Head of caudate nucleus (tissue), 42 donors: Measurements from ENCODE around the gene UNC5C.

Experiments used
- DNase-seq, 42 donors: peaks; one replicate each; pipeline versions ENCODE4 v3.0.0 to v3.0.0-alpha.2; 2020 to 2021; ENCODE audit warnings: mixed read lengths in 7 of 42
- intact Hi-C: fragments of 100-400 bp; cut with DNase I; formaldehyde crosslinking; loops from one replicate; pipeline ENCODE4 v1.15.0; 2022

UNC5C gene

GRCh38 chr4:95217197-95217596 is 331.6 kb downstream of the UNC5C start:
- no peak for DNase-seq
- intact Hi-C loops = no loop called here

- intact Hi-C loops = no loop called here
- no peak for DNase-seq
Observed at GRCh38 chr4:95216636-95217035, 332.1 kb downstream of the UNC5C start.

DNA sequence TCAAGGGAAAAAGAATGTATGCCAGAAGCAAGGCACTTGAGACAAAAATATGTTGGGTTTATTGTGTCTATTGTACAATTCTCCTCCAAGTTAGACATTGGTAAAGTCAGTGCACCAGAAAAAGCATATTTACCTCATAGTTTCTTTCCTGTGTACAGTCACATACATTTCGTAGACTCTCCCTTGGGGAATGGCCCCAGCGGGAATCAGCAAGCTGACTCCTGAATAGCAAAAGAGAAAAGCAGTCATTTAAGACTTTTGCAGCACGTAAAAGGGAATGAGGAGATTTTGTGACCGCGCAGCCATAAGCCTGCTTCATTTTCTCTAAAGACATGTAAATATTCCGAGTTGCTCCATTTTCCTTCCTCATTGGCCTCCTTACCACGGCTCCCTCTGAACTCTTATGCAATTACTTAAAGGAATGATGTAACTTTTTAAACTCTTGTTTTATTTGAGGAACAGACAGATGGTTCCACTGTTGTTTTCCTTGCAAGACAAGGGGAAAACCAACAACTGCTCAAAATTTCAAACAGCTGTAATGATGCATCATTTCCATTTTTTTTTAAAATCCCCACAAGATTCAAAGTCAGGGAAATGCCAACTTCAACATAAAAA is 332.7 kb downstream of the UNC5C start:
- DNase-seq = no peak
- intact Hi-C loops = no loop called here

GRCh38 chr4:95215043-95215442 is 333.7 kb downstream of the UNC5C start:
- no peak for DNase-seq
- intact Hi-C loops = no loop called here

DNA sequence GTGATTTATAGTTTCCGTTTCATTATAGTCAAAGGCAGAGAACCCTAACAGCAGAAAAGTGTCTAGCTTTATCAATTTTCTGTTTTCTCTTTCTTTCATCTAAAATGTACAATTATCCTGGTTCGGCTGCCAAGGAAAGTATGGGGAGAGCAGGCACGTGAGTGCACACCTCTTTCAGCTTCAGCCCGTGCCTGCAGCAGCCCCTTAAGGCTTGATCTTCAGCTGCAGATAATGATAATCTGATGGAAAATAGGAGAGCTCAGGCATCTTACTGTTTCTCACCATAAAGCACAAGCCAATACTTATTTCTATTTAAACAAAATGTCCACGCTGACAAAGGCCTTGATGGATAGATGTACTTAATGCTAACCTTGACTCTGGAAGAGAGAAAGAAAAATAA is 334.4 kb downstream of the UNC5C start:
- DNase-seq = no peak
- intact Hi-C loops = no loop called here

DNA sequence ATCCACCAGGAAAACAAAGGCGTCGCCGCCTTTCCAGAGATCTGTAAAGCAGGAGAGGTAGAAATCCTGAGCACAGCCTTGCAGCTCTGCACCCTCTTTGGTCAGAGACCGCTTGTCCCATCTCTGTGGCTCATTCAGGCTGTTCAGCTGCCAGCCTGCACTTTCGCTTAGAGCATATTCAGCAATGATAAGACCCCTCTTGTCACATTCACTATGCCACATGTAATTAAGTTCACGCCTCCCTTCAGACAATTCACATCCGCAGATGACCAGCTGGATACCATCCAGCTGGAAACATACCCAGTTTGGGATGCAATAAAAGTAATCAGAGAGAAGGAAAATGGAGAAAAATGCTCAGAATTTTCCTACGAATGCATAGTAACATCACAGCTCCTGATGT is 335.4 kb downstream of the UNC5C start:
- peak in 25 of 42 donors; percentile 22 to 69 (median 49) for DNase-seq
- intact Hi-C loops = no loop called here

GRCh38 chr4:95212692-95213091 is 336.1 kb downstream of the UNC5C start:
- no peak for DNase-seq
- intact Hi-C loops = no loop called here

- intact Hi-C loops = no loop called here
- DNase-seq = no peak
Observed at GRCh38 chr4:95209927-95210326, 338.8 kb downstream of the UNC5C start.

DNA sequence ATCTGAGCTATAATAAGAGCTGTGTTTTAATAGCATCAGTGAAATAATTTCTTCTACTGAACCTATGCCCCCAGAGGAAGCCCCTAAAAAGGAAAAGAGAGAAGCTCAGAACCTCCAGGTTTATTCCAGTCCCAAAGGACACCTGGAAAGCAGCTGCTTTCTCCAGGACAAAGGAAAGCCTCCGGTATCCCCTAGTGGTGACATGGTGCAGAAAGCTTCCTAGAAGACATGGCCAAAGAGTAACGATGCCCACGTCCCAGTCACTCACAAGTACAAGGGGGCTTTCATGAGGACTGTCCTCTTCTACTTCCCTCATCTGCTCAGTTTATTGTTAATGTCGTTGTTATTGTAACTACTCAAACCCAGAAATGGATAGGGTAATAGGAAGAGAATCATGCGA is 343.9 kb downstream of the UNC5C start:
- intact Hi-C loops = no loop called here
- DNase-seq = peak in 6 of 42 donors; percentile 27 to 67 (median 48)

DNA sequence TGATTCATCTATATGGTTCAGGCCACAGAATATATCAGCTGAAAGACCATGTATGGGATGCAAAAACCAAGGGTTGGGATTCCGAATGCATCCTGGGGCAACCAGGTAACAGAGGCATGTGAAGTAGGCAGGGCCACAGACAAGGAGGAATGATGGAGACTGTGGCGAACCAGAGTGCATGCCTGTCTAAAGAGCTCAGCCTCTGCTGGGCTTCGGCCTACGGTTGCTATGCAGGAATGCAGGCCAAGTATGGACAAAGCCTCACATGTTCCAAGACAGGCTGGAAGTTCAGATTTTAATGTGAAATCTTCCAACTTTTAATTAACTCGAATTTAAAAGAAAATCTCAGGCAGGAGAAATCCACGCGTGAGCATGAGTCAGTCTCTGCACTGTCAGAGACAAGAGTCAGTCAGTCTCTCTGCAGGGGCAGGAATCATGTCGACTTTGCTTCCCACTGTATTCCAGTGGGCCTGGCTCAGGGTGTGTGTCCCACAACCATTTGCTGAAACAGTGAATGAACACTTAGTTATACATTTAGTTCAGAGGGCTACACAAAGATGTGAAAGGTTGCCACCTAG is 344.4 kb downstream of the UNC5C start:
- intact Hi-C loops = no loop called here
- DNase-seq = peak in 22 of 42 donors; percentile 17 to 69 (median 45)

- intact Hi-C loops = no loop called here
- DNase-seq = no peak
Observed at GRCh38 chr4:95198961-95199360, 349.8 kb downstream of the UNC5C start.

GRCh38 chr4:95197353-95197752 is 351.4 kb downstream of the UNC5C start:
- intact Hi-C loops = no loop called here
- DNase-seq = no peak

DNA sequence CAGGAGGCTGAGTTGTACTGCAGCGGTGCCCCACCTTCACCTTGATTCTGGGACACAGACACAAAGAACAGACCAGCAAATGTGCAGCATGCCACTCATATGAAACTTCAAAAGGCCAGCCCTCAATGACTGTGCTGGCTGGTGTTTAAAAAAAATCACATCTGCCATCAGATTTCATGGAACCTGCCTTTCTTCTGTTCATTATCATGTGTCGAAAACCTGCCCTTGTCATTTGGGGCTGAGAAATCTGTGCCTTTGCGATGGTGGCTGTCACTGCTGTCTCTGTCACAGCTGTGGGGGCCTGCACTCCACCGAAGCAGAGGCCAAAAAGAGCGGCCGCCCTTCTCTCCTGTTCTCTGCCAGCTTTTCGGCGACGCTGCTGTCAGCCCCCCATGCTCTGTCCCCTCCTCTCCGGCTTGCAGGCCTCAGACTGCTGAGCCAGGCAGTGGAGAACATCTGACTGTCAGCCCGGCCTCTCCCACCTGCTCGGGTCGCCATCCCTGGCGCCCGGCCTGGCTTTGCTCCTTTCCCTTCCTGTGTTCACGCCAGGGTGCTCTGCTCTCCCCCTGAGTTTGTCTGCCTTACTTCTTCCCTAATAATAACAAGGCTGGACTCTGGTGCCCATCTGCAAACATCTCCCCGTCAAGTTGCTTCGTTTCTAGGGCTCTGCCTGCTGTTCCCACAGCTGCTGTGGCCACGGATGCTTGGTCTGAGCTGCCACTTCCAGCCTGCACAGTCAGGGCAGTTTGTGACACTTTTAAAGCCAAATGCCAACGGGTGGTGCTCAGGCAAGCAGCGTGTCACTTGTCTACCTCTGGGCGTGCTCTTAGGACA is 355.2 kb downstream of the UNC5C start:
- intact Hi-C loops = no loop called here
- DNase-seq = peak in 36 of 42 donors; percentile 8 to 76 (median 48)

DNA sequence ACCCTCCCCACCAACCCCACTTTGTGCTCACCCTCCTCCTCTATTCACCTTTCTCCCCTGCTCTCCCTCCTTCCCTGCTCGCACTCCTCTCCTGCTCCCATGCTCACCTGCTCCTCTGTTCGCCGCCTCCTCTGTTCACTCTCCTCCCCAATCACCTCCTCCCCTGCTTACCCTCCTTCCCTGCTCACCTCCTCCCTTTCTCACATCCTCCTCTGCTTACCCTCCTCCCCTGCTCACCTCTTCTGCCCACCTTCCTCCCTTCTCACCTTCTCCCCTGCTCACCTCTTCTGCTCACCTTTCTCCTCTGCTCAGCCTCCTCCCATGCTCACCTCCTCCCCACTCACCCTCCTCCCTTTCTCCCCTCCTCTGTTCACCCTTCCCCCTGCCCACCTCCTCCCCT is 357.2 kb downstream of the UNC5C start:
- DNase-seq = no peak
- intact Hi-C loops = no loop called here

DNA sequence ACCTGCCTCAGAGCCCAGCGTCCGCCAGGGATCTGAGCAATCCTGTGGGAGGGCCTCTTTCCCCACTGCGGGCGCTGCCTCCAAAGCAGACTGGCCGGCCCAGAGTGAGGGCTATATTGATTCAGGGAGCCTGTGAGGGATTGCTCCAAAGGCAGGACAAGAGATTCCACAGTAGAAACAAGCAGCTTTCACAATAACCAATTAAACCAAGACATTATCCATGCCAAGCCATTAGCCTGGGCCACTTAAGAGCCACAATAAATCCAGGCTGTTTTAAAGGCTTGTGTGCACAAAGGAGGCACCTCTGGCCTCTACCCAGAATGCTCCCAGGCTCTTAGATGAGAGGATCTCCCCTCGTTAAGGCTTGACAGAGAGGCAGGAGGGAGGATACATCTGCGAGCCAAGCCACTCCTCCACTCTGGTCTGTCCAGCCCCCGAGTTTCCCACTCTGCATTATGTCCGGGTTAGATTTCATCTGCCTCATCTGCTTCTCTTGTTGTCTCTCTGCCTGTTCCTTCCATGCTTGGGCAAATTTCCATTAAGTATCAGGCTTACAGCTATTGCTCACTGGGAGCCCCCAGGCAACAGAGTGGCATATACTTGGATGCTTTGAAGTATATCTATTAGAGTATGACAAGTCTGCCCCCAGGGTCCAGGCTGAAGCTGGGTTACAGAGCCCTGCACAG is 357.9 kb downstream of the UNC5C start:
- intact Hi-C loops = no loop called here
- DNase-seq = peak in 30 of 42 donors; percentile 14 to 79 (median 48)

DNA sequence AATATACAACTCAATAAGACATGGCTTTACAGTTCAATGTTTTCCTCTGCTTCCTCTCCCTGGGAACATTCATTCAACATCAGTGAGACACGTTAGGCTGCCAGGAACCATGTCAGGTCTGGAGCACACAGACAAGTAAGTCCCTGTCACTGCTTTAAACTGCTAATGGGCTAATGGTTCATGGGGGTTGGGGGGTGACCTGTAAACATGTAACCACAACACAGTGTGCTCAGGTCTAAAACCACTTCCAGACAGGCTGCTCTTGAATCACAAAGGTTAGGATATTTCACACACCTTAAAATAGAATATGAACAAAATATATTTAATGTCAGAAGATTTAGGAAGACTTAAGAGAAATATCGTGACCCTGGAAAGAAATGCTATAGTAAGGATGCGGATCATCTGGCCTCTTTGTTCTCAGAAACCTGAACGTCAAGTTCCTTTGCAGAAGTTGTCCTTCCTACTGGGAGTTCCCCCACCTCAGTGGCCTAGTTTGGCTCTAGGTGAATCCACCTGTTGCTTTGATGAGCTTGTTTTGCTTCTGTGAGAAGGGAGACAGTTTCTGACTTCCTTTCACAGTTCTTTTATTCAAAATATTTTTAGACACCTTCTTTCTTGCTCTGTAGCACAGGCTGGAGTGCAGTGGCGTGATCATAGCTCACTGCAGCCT is 359.9 kb downstream of the UNC5C start:
- no peak for DNase-seq
- intact Hi-C loops = no loop called here

DNA sequence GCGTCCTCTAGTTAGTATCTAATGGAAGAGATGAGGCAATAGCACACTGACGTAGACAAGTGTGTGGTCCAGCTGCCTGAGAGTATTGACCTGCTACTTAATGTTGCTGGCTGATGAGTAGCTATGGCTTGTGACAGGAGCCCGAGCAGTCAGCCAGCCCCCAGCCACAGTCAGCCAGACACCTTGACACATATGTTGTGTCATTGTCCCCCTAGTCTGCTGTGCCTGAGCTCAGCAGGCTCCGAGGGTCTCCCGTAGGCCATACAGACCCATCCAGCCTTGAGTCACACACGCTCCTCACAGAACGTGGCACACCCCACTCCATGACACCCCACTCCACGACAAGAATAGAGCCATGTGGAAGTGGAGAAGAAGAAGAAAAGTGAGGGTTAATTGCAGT is 362.1 kb downstream of the UNC5C start:
- DNase-seq = no peak
- intact Hi-C loops = no loop called here

- no peak for DNase-seq
- intact Hi-C loops = no loop called here
Observed at GRCh38 chr4:95183656-95184408, 364.9 kb downstream of the UNC5C start.

DNA sequence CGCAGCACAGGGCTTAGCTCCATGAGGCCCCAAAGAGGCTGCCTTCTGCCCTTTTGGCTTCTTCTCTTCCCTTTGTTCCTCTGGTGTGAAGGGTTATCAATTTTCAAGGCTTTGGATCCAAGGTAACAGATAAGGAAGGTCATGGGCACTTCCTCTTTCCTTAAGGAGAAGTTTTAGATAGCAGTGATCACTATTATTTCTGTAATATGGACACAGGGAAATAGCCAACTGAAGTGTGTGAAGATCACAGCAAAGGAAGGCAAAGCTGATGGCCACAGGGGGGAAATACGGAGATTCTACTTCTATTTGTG is 366.8 kb downstream of the UNC5C start:
- no peak for DNase-seq

More for the DNA sequence above, 366.8 kb downstream of the UNC5C start:
- intact Hi-C loops = no loop called here
